ENCODE data around the gene ATP8B3.

GRCh38 chr19:1845125-1845515, 33.0 kb upstream of the ATP8B3 start:
- TF ChIP-seq CTCF (IDR thresholded peaks at IDR 0.05) (no peak), POLR2A (IDR thresholded peaks at IDR 0.05) (no peak)

All from testis (tissue), 2 donors.